GM19025 (cell line): ENCODE results near the gene HMCES.
"Not testable (repeated sequence)": the region's sequence is repeated elsewhere in the genome, so short reads cannot be mapped to it uniquely, and the experiment has no call there.

Source experiments
- ATAC-seq: cut with Tn5 transposase; IDR thresholded peaks from one replicate; pipeline ENCODE4 v1.9.1; 2021; ENCODE audit warnings: mild to moderate bottlenecking, low read depth, moderate library complexity; ENCODE audit not compliant: unreplicated experiment

Gene HMCES

GRCh38 chr3:129343643-129344360, 65.1 kb downstream of the HMCES start:
- ATAC-seq: no peak

GRCh38 chr3:129344540-129345220, 66.0 kb downstream of the HMCES start:
- no peak for ATAC-seq

GRCh38 chr3:129345281-129345680, 66.6 kb downstream of the HMCES start:
- no peak for ATAC-seq

GRCh38 chr3:129345971-129346370, 67.3 kb downstream of the HMCES start:
- no peak for ATAC-seq

- no peak for ATAC-seq
Measured at GRCh38 chr3:129346695-129347457, 68.2 kb downstream of the HMCES start.

GRCh38 chr3:129347458-129347845, 68.8 kb downstream of the HMCES start:
- ATAC-seq: no peak

- ATAC-seq: no peak
Measured at GRCh38 chr3:129348734-129349133, 70.1 kb downstream of the HMCES start.

- not testable (repeated sequence) for ATAC-seq
Measured at GRCh38 chr3:129349169-129349568, 70.5 kb downstream of the HMCES start.

- no peak for ATAC-seq
Measured at GRCh38 chr3:129349791-129350190, 71.1 kb downstream of the HMCES start.

GRCh38 chr3:129352045-129352444, 73.4 kb downstream of the HMCES start:
- ATAC-seq: no peak

- no peak for ATAC-seq
Measured at GRCh38 chr3:129352650-129353588, 74.2 kb downstream of the HMCES start.

GRCh38 chr3:129353589-129353941, 74.9 kb downstream of the HMCES start:
- no peak for ATAC-seq
